Measurements from ENCODE around the gene ARHGAP8.

DNA sequence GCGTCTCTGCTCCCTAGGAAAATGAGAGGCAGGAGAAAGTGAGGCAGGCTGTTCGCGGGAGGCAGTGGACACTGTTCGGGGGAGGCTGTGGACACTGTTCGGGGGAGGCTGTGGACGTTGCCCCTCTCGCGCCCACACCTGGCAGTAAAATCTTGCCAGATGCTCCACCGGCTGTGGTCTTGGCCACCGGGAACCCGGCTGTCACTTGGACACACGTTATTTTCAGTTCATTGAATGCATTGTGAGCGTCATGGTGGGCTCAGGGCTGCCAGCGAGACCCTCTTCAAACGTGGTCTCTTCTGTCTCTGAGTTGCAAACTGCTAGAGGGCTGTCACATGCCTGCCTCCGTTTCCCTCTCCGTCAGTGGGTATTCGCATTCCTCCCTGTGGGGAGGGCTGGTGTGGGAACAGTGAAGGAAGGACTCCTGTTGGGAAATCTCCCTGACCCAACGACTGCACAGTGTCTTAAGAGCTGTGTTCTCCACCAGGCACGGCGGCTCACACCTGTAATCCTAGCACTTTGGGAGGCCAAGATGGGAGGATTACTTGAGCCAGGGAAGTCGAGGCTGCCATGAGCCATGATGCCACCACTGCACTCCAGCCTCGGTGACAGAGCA lies 49.0 kb upstream of the ARHGAP8 start:
- TF ChIP-seq, protein P1, sequence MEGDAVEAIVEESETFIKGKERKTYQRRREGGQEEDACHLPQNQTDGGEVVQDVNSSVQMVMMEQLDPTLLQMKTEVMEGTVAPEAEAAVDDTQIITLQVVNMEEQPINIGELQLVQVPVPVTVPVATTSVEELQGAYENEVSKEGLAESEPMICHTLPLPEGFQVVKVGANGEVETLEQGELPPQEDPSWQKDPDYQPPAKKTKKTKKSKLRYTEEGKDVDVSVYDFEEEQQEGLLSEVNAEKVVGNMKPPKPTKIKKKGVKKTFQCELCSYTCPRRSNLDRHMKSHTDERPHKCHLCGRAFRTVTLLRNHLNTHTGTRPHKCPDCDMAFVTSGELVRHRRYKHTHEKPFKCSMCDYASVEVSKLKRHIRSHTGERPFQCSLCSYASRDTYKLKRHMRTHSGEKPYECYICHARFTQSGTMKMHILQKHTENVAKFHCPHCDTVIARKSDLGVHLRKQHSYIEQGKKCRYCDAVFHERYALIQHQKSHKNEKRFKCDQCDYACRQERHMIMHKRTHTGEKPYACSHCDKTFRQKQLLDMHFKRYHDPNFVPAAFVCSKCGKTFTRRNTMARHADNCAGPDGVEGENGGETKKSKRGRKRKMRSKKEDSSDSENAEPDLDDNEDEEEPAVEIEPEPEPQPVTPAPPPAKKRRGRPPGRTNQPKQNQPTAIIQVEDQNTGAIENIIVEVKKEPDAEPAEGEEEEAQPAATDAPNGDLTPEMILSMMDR (IDR thresholded peaks at IDR 0.05; ENCODE audit: poor library complexity, severe bottlenecking), result no peak
- no peak for TF ChIP-seq POLR2AphosphoS5 (IDR thresholded peaks at IDR 0.05)
- TF ChIP-seq EZH2 (IDR thresholded peaks at IDR 0.05; ENCODE audit: borderline replicate concordance, insufficient read depth, low read length, poor library complexity, severe bottlenecking), result no peak
- TF ChIP-seq EP300 (conservative IDR thresholded peaks at IDR 0.05; ENCODE audit: poor library complexity, severe bottlenecking), result no peak
- no peak for TF ChIP-seq RAD21 (conservative IDR thresholded peaks at IDR 0.05)
- TF ChIP-seq, protein P2, sequence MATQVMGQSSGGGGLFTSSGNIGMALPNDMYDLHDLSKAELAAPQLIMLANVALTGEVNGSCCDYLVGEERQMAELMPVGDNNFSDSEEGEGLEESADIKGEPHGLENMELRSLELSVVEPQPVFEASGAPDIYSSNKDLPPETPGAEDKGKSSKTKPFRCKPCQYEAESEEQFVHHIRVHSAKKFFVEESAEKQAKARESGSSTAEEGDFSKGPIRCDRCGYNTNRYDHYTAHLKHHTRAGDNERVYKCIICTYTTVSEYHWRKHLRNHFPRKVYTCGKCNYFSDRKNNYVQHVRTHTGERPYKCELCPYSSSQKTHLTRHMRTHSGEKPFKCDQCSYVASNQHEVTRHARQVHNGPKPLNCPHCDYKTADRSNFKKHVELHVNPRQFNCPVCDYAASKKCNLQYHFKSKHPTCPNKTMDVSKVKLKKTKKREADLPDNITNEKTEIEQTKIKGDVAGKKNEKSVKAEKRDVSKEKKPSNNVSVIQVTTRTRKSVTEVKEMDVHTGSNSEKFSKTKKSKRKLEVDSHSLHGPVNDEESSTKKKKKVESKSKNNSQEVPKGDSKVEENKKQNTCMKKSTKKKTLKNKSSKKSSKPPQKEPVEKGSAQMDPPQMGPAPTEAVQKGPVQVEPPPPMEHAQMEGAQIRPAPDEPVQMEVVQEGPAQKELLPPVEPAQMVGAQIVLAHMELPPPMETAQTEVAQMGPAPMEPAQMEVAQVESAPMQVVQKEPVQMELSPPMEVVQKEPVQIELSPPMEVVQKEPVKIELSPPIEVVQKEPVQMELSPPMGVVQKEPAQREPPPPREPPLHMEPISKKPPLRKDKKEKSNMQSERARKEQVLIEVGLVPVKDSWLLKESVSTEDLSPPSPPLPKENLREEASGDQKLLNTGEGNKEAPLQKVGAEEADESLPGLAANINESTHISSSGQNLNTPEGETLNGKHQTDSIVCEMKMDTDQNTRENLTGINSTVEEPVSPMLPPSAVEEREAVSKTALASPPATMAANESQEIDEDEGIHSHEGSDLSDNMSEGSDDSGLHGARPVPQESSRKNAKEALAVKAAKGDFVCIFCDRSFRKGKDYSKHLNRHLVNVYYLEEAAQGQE (IDR thresholded peaks at IDR 0.05; ENCODE audit: borderline replicate concordance), result no peak
- TF ChIP-seq MXI1 (conservative IDR thresholded peaks at IDR 0.05; ENCODE audit: poor library complexity, severe bottlenecking), result no peak
- TF ChIP-seq TAF1 (IDR thresholded peaks at IDR 0.05; ENCODE audit: low read depth), result no peak

All from neural cell (in vitro differentiated cells).